NT2/D1 (cell line): ENCODE results near the gene CUTC.

Experiments used
- YY1 ChIP-seq: IDR thresholded peaks from 2 replicates; pipeline ENCODE4 v1.6.1; 2011; ENCODE audit not compliant: insufficient read length, insufficient read depth
- ZNF274 ChIP-seq: IDR thresholded peaks from 2 replicates; pipeline ENCODE4 v1.6.1; 2011; ENCODE audit warnings: mild to moderate bottlenecking, low read depth, low read length

DNA sequence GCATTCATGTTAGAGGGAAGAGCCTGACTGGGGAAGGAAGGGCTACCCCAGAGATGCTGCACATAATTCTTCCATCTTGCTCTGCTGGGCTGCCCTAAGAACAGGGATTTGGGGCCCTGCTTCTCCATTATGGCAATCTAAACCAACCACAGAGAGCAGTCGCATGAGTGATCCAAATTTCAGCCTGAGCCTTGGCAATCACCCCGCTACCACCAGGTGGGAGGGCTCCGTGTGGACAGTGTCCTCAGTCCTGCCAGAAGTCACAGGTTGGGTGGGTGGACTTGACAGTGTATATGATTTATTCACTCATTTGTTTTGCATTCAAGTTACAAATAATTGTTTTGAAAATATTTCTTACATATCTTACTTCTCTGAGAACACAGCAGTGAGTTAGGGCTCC, 72.4 kb downstream of the CUTC start:
- TF ChIP-seq YY1 (no peak), ZNF274 (no peak)
